H9 (cell line): ENCODE data around the gene COMMD9. TPM values are rescaled to one million over a fixed set of nuclear protein-coding genes. Genes with fewer than 3 reads are reported as not detected.

Experiments
- DNase-seq: peaks from one replicate; pipeline ENCODE4 v3.0.0-alpha.2; 2017
- H2AFZ ChIP-seq: one replicate; pipeline ENCODE4 v1.6.1; 2013; ENCODE audit warnings: mild to moderate bottlenecking, low read length, control low read depth, moderate library complexity
- H2AK5ac ChIP-seq: 2 replicates; pipeline ENCODE4 v1.6.1; 2013; ENCODE audit warnings: low read length, control low read depth, mixed read lengths; ENCODE audit not compliant: insufficient read length
- H2BK120ac ChIP-seq: one replicate; pipeline ENCODE4 v1.6.1; 2013; ENCODE audit warnings: low read depth, mild to moderate bottlenecking, low read length, control low read depth, inconsistent platforms; ENCODE audit not compliant: poor library complexity, severe bottlenecking
- H2BK12ac ChIP-seq: 2 replicates; pipeline ENCODE4 v1.6.1; 2013; ENCODE audit warnings: low read length, control low read depth, mixed read lengths, low read depth; ENCODE audit not compliant: insufficient read length
- H2BK15ac ChIP-seq: 2 replicates; pipeline ENCODE4 v1.6.1; 2013; ENCODE audit warnings: low read depth, low read length, control low read depth
- H2BK20ac ChIP-seq: one replicate; pipeline ENCODE4 v1.6.1; 2013; ENCODE audit warnings: low read depth, mild to moderate bottlenecking, low read length, control low read depth, inconsistent platforms; ENCODE audit not compliant: poor library complexity, severe bottlenecking
- H2BK5ac ChIP-seq: 2 replicates; pipeline ENCODE4 v1.6.1; 2013; ENCODE audit warnings: low read length, control low read depth, mixed read lengths; ENCODE audit not compliant: insufficient read length
- H3K14ac ChIP-seq: 2 replicates; pipeline ENCODE4 v1.6.1; 2013; ENCODE audit warnings: low read length, control low read depth; ENCODE audit not compliant: insufficient read depth
- H3K18ac ChIP-seq: 2 replicates; pipeline ENCODE4 v1.6.1; 2013; ENCODE audit warnings: low read depth, mild to moderate bottlenecking, mixed read lengths, low read length, control low read depth; ENCODE audit not compliant: insufficient read length
- H3K23ac ChIP-seq: 2 replicates; pipeline ENCODE4 v1.6.1; 2013; ENCODE audit warnings: low read length, control low read depth, mixed read lengths, low read depth; ENCODE audit not compliant: insufficient read length
- H3K23me2 ChIP-seq: 2 replicates; pipeline ENCODE4 v1.6.1; 2013; ENCODE audit warnings: low read depth, mild to moderate bottlenecking, mixed read lengths, low read length, control low read depth; ENCODE audit not compliant: insufficient read length, poor library complexity, severe bottlenecking
- H3K27ac ChIP-seq: 2 replicates; pipeline ENCODE4 v1.5.1; 2013; ENCODE audit warnings: low read length, control low read depth, mixed read lengths, low read depth; ENCODE audit not compliant: insufficient read length
- H3K27me3 ChIP-seq: 2 replicates; pipeline ENCODE4 v1.6.1; 2013; ENCODE audit warnings: low read length, control low read depth, inconsistent platforms; ENCODE audit not compliant: insufficient read depth
- H3K4ac ChIP-seq: 2 replicates; pipeline ENCODE4 v1.6.1; 2013; ENCODE audit warnings: low read depth, mild to moderate bottlenecking, control low read depth, inconsistent platforms, low read length, moderate library complexity
- H3K4me1 ChIP-seq: 2 replicates; pipeline ENCODE4 v1.6.1; 2013; ENCODE audit warnings: low read length, control low read depth, inconsistent platforms; ENCODE audit not compliant: insufficient read depth
- H3K4me2 ChIP-seq: 2 replicates; pipeline ENCODE4 v1.6.1; 2013; ENCODE audit warnings: low read length, control low read depth, mixed read lengths; ENCODE audit not compliant: insufficient read length, insufficient read depth
- H3K56ac ChIP-seq: 2 replicates; pipeline ENCODE4 v1.6.1; 2013; ENCODE audit warnings: low read depth, mild to moderate bottlenecking, mixed read lengths, low read length, control low read depth; ENCODE audit not compliant: insufficient read length
- H3K79me1 ChIP-seq: 2 replicates; pipeline ENCODE4 v1.6.1; 2013; ENCODE audit warnings: low read depth, mild to moderate bottlenecking, moderate library complexity, low read length, control low read depth, inconsistent platforms; ENCODE audit not compliant: insufficient read depth, poor library complexity, severe bottlenecking
- H3K79me2 ChIP-seq: 2 replicates; pipeline ENCODE4 v1.6.1; 2013; ENCODE audit warnings: low read length, control low read depth, inconsistent platforms; ENCODE audit not compliant: insufficient read depth
- H3K9ac ChIP-seq: 2 replicates; pipeline ENCODE4 v1.6.1; 2013; ENCODE audit warnings: low read length, control low read depth, mixed read lengths; ENCODE audit not compliant: insufficient read length; ENCODE audit errors: extremely low read depth
- H3K9me3 ChIP-seq: one replicate; pipeline ENCODE4 v1.6.1; 2013; ENCODE audit warnings: low read depth, low read length, inconsistent platforms; ENCODE audit not compliant: control insufficient read depth
- H3T11ph ChIP-seq: one replicate; pipeline ENCODE4 v1.6.1; 2013; ENCODE audit warnings: mild to moderate bottlenecking, low read length, control low read depth, inconsistent platforms
- H4K20me1 ChIP-seq: one replicate; pipeline ENCODE4 v1.6.1; 2013; ENCODE audit not compliant: control insufficient read depth, insufficient read length, insufficient read depth
- H4K5ac ChIP-seq: 2 replicates; pipeline ENCODE4 v1.6.1; 2013; ENCODE audit warnings: low read depth, mild to moderate bottlenecking, mixed read lengths, low read length, control low read depth; ENCODE audit not compliant: insufficient read length
- H4K8ac ChIP-seq: replicated peaks from 2 replicates; pipeline ENCODE4 v1.6.1; 2013; ENCODE audit warnings: low read length, control low read depth, mixed read lengths, low read depth; ENCODE audit not compliant: insufficient read length
- H4K91ac ChIP-seq: 2 replicates; pipeline ENCODE4 v1.6.1; 2013; ENCODE audit warnings: low read depth, mild to moderate bottlenecking, moderate library complexity, mixed read lengths, low read length, control low read depth; ENCODE audit not compliant: insufficient read length
- H3K27ac Mint-ChIP-seq, 3 experiments: 2 replicates in 2 of 3; 3 replicates in 1 of 3; pipeline ENCODE4 v1.8.0; 2020 to 2021; ENCODE audit warnings: mixed read lengths in 3 of 3, mild to moderate bottlenecking in 1 of 3, moderate library complexity in 1 of 3
- H3K27me3 Mint-ChIP-seq: 2 replicates; pipeline ENCODE4 v1.8.0; 2021; ENCODE audit warnings: low read depth, mild to moderate bottlenecking, moderate library complexity, mixed read lengths
- H3K36me3 Mint-ChIP-seq, 3 experiments: 2 replicates in 2 of 3; 3 replicates in 1 of 3; pipeline ENCODE4 v1.8.0; 2020 to 2021; ENCODE audit warnings: low read depth in 3 of 3, mixed read lengths in 3 of 3; ENCODE audit not compliant: insufficient read depth in 1 of 3
- H3K4me1 Mint-ChIP-seq, 2 experiments: 2 replicates each; pipeline ENCODE4 v1.8.0; 2020; ENCODE audit warnings: mixed read lengths in 2 of 2
- H3K4me3 Mint-ChIP-seq, 2 experiments: 2 replicates in 1 of 2; 3 replicates in 1 of 2; pipeline ENCODE4 v1.8.0; 2020 to 2021; ENCODE audit warnings: mild to moderate bottlenecking in 2 of 2, mixed read lengths in 2 of 2, moderate library complexity in 1 of 2
- H3K9me3 Mint-ChIP-seq, 2 experiments: 2 replicates in 1 of 2; 3 replicates in 1 of 2; pipeline ENCODE4 v1.8.0; 2020; ENCODE audit warnings: mild to moderate bottlenecking in 2 of 2, mixed read lengths in 2 of 2, moderate library complexity in 1 of 2
- WGBS: extraction: QIAGEN DNeasy Blood & Tissue Kit; methylation state at CpG from one replicate; pipeline ENCODE4 v1.1.7; 2013; ENCODE audit warnings: missing lambda C conversion rate, low lambda C conversion rate, mixed read lengths; ENCODE audit not compliant: insufficient read length; ENCODE audit errors: extremely low coverage; 5-methylcytosine and 5-hydroxymethylcytosine counted together
- total RNA-seq: library from RNA; stranded (reverse); gene quantifications from 2 replicates; pipeline ENCODE4 v1.2.1, GENCODE V29; 2021
- TF ChIP-seq, protein P1 (sequence below): fragments of 200-600 bp; sonication (generic); conservative IDR thresholded peaks from 3 replicates; pipeline ENCODE4 v1.8.0; 2021; ENCODE audit warnings: antibody characterized with exemption, mild to moderate bottlenecking

COMMD9 gene
- total RNA-seq, 1 experiment from 2014 or later: 47.0 TPM

- no peaks in the 10 kb centered on the region for H3K9me3 ChIP-seq
- no peak overlapping the region for H3K27ac ChIP-seq
- no peak overlapping the region for H3K18ac ChIP-seq
- H3K27ac Mint-ChIP-seq: no peak overlapping the region
- H3K23me2 ChIP-seq: no peaks in the 10 kb centered on the region
- H4K5ac ChIP-seq: no peak overlapping the region
- TF ChIP-seq, protein P1, sequence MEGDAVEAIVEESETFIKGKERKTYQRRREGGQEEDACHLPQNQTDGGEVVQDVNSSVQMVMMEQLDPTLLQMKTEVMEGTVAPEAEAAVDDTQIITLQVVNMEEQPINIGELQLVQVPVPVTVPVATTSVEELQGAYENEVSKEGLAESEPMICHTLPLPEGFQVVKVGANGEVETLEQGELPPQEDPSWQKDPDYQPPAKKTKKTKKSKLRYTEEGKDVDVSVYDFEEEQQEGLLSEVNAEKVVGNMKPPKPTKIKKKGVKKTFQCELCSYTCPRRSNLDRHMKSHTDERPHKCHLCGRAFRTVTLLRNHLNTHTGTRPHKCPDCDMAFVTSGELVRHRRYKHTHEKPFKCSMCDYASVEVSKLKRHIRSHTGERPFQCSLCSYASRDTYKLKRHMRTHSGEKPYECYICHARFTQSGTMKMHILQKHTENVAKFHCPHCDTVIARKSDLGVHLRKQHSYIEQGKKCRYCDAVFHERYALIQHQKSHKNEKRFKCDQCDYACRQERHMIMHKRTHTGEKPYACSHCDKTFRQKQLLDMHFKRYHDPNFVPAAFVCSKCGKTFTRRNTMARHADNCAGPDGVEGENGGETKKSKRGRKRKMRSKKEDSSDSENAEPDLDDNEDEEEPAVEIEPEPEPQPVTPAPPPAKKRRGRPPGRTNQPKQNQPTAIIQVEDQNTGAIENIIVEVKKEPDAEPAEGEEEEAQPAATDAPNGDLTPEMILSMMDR: no peak
- no peak overlapping the region for H4K8ac ChIP-seq
- no peak overlapping the region for H2AFZ ChIP-seq
- no peak overlapping the region for H2BK15ac ChIP-seq
- no peaks in the 10 kb centered on the region for H3K79me2 ChIP-seq
- peaks cover 2 to 3% of the 10 kb centered on the region in 2 experiments; a peak in 2 of 5 replicates for H3K9me3 Mint-ChIP-seq
- no peaks in the 10 kb centered on the region for H3K79me1 ChIP-seq
- no peak overlapping the region for H2BK5ac ChIP-seq
- no peak overlapping the region for H2BK20ac ChIP-seq
- no peak overlapping the region for H3K4ac ChIP-seq
- H2BK12ac ChIP-seq: no peak overlapping the region
- no peak overlapping the region for H2BK120ac ChIP-seq
- WGBS: no CpG with 5 or more reads among the region's 4 CpGs
- peaks cover 11% of the 10 kb centered on the region for H3K27me3 Mint-ChIP-seq
- H3K56ac ChIP-seq: no peak overlapping the region
- no peak overlapping the region for H3K14ac ChIP-seq
- H4K91ac ChIP-seq: no peak overlapping the region
- H4K20me1 ChIP-seq: no peaks in the 10 kb centered on the region
- no peak overlapping the region for H3K4me2 ChIP-seq
- DNase-seq: no peak
- no peaks in the 10 kb centered on the region for H3K27me3 ChIP-seq
- no peak overlapping the region for H2AK5ac ChIP-seq
- H3K4me1 Mint-ChIP-seq: no peaks in the 10 kb centered on the region
- H3K9ac ChIP-seq: no peak overlapping the region
- no peak overlapping the region for H3K23ac ChIP-seq
- no peaks in the 10 kb centered on the region for H3K36me3 Mint-ChIP-seq
- H3K4me1 ChIP-seq: no peaks in the 10 kb centered on the region
- H3T11ph ChIP-seq: no peak overlapping the region
- H3K4me3 Mint-ChIP-seq: no peak overlapping the region
Observed at GRCh38 chr11:36309779-36310178, 20.6 kb upstream of the COMMD9 start.
